SK-N-MC (cell line): ENCODE data around the gene ABL1.
"Not testable (repeated sequence)": the region's sequence is repeated elsewhere in the genome, so short reads cannot be mapped to it uniquely, and the experiment has no call there.

Experiments
- DNase-seq: peaks from one replicate; pipeline ENCODE4 v3.0.0-alpha.2; 2011; ENCODE audit warnings: low read depth, low spot score
- H3K27ac ChIP-seq: fragments of 200-600 bp; sonication (generic); 2 replicates; pipeline ENCODE4 v1.5.1; 2016; ENCODE audit warnings: mixed run types
- H3K36me3 ChIP-seq: fragments of 200-600 bp; sonication (generic); 2 replicates; pipeline ENCODE4 v1.6.1; 2017; ENCODE audit warnings: antibody characterized with exemption, low read length, mixed read lengths; ENCODE audit not compliant: insufficient read depth
- H3K4me3 ChIP-seq: fragments of 200-600 bp; sonication (generic); 2 replicates; pipeline ENCODE4 v1.5.1; 2016
- H3K9ac ChIP-seq: fragments of 200-600 bp; sonication (generic); 2 replicates; pipeline ENCODE4 v1.8.0; 2017; ENCODE audit warnings: mixed run types, mixed read lengths; ENCODE audit not compliant: insufficient read length
- H3K9me3 ChIP-seq: fragments of 200-600 bp; sonication (generic); 2 replicates; pipeline ENCODE4 v1.6.1; 2017; ENCODE audit warnings: low read depth, mild to moderate bottlenecking, antibody characterized with exemption, low read length, moderate library complexity, mixed read lengths
- EZH2 ChIP-seq: fragments of 200-600 bp; sonication (generic); IDR thresholded peaks from one replicate; pipeline ENCODE4 v1.6.1; 2017; ENCODE audit warnings: antibody characterized with exemption
- FOXP2 ChIP-seq: optimal IDR thresholded peaks from 2 replicates; pipeline ENCODE3; 2011; ENCODE audit warnings: mild to moderate bottlenecking, moderate library complexity; ENCODE audit not compliant: insufficient read depth; ENCODE audit errors: extremely low read length, control extremely low read depth
- POLR2AphosphoS5 ChIP-seq: IDR thresholded peaks from 2 replicates; pipeline ENCODE4 v1.6.1; 2012; ENCODE audit warnings: mild to moderate bottlenecking, low read depth, low read length, borderline replicate concordance

Gene ABL1

GRCh38 chr9:130908878-130909355, 73.9 kb downstream of the ABL1 start:
- DNase-seq, result no peak
- Histone ChIP-seq H3K9me3 (no peaks in the 10 kb centered on the region), H3K36me3 (no peaks in the 10 kb centered on the region), H3K9ac (no peak overlapping the region), H3K4me3 (no peak overlapping the region), H3K27ac (no peak overlapping the region)
- TF ChIP-seq EZH2 (no peak), POLR2AphosphoS5 (no peak), FOXP2 (no peak)

GRCh38 chr9:130910041-130910440, 75.0 kb downstream of the ABL1 start:
- H3K27ac ChIP-seq, H3K36me3 ChIP-seq, H3K9ac ChIP-seq, DNase-seq, H3K4me3 ChIP-seq, H3K9me3 ChIP-seq: not testable (repeated sequence)

GRCh38 chr9:130910670-130911069, 75.6 kb downstream of the ABL1 start:
- DNase-seq, H3K36me3 ChIP-seq, H3K9me3 ChIP-seq, H3K4me3 ChIP-seq, H3K9ac ChIP-seq, H3K27ac ChIP-seq: not testable (repeated sequence)

GRCh38 chr9:130911254-130912049, 76.4 kb downstream of the ABL1 start:
- Histone ChIP-seq H3K4me3 (no peak overlapping the region), H3K36me3 (no peaks in the 10 kb centered on the region), H3K27ac (no peak overlapping the region), H3K9ac (no peak overlapping the region), H3K9me3 (no peaks in the 10 kb centered on the region)
- no peak for DNase-seq
- TF ChIP-seq EZH2 (no peak), FOXP2 (no peak), POLR2AphosphoS5 (no peak)

- no peaks in the 10 kb centered on the region for H3K9me3 ChIP-seq
- H3K4me3 ChIP-seq, result no peak overlapping the region
- no peaks in the 10 kb centered on the region for H3K36me3 ChIP-seq
- H3K27ac ChIP-seq, result no peak overlapping the region
- DNase-seq, result no peak
- TF ChIP-seq EZH2 (no peak), POLR2AphosphoS5 (no peak), FOXP2 (no peak)
- no peak overlapping the region for H3K9ac ChIP-seq
Measured at GRCh38 chr9:130912932-130913598, 78.0 kb downstream of the ABL1 start.

GRCh38 chr9:130913599-130914416, 78.8 kb downstream of the ABL1 start:
- Histone ChIP-seq H3K9ac (no peak overlapping the region), H3K9me3 (no peaks in the 10 kb centered on the region), H3K4me3 (no peak overlapping the region), H3K27ac (no peak overlapping the region), H3K36me3 (no peaks in the 10 kb centered on the region)
- no peak for TF ChIP-seq POLR2AphosphoS5
- TF ChIP-seq EZH2, result no peak
- no peak for TF ChIP-seq FOXP2
- DNase-seq, result no peak

GRCh38 chr9:130914417-130915095, 79.5 kb downstream of the ABL1 start:
- DNase-seq, result no peak
- H3K9ac ChIP-seq, result no peak overlapping the region

GRCh38 chr9:130915096-130915447, 80.0 kb downstream of the ABL1 start:
- Histone ChIP-seq H3K36me3 (no peaks in the 10 kb centered on the region), H3K27ac (no peak overlapping the region), H3K9ac (no peak overlapping the region), H3K9me3 (no peaks in the 10 kb centered on the region), H3K4me3 (no peak overlapping the region)
- no peak for DNase-seq
- TF ChIP-seq POLR2AphosphoS5 (no peak), EZH2 (no peak), FOXP2 (no peak)

More at GRCh38 chr9:130914417-130915095, 79.5 kb downstream of the ABL1 start:
- Histone ChIP-seq H3K4me3 (no peak overlapping the region), H3K27ac (no peak overlapping the region), H3K9me3 (no peaks in the 10 kb centered on the region), H3K36me3 (no peaks in the 10 kb centered on the region)
- no peak for TF ChIP-seq POLR2AphosphoS5
- TF ChIP-seq FOXP2, result no peak
- TF ChIP-seq EZH2, result no peak
